SK-N-MC (cell line): ENCODE data around the gene KCNQ4.

ENCODE experiments used
- EZH2 ChIP-seq: fragments of 200-600 bp; sonication (generic); IDR thresholded peaks from one replicate; pipeline ENCODE4 v1.6.1; 2017; ENCODE audit warnings: antibody characterized with exemption
- FOXP2 ChIP-seq: optimal IDR thresholded peaks from 2 replicates; pipeline ENCODE3; 2011; ENCODE audit warnings: mild to moderate bottlenecking, moderate library complexity; ENCODE audit not compliant: insufficient read depth; ENCODE audit errors: extremely low read length, control extremely low read depth
- POLR2AphosphoS5 ChIP-seq: IDR thresholded peaks from 2 replicates; pipeline ENCODE4 v1.6.1; 2012; ENCODE audit warnings: mild to moderate bottlenecking, low read depth, low read length, borderline replicate concordance

DNA sequence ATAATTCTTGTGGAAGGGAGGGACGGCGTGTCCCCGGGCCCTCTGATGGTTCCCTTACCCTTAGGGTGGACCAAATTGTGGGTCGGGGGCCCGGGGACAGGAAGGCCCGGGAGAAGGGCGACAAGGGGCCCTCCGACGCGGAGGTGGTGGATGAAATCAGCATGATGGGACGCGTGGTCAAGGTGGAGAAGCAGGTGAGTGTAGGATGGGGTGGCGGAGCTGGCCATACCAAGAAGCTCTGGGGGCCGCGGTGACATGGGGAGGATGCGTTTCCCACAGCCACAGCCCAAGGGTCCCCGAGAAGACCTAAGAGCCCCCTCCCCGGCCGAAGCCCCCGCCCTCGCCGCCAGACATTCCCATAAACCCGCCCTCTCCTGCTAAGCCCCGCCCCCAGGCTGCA, 54.0 kb downstream of the KCNQ4 start:
- TF ChIP-seq EZH2 (no peak), POLR2AphosphoS5 (no peak), FOXP2 (no peak)
